DND-41 (cell line): ENCODE results near the gene RSF1.

ENCODE experiments used
- EZH2 ChIP-seq: IDR thresholded peaks from 3 replicates; pipeline ENCODE4 v1.6.1; 2012; ENCODE audit warnings: borderline replicate concordance, low read depth, mild to moderate bottlenecking, moderate library complexity, low read length, inconsistent platforms; ENCODE audit not compliant: severe bottlenecking
- TF ChIP-seq, protein P1 (sequence below): IDR thresholded peaks from 2 replicates; pipeline ENCODE4 v1.5.1; 2012; ENCODE audit warnings: borderline replicate concordance, low read length, moderate library complexity, mild to moderate bottlenecking; ENCODE audit not compliant: poor library complexity, severe bottlenecking; ENCODE audit errors: extremely low read depth

- TF ChIP-seq, protein P1, sequence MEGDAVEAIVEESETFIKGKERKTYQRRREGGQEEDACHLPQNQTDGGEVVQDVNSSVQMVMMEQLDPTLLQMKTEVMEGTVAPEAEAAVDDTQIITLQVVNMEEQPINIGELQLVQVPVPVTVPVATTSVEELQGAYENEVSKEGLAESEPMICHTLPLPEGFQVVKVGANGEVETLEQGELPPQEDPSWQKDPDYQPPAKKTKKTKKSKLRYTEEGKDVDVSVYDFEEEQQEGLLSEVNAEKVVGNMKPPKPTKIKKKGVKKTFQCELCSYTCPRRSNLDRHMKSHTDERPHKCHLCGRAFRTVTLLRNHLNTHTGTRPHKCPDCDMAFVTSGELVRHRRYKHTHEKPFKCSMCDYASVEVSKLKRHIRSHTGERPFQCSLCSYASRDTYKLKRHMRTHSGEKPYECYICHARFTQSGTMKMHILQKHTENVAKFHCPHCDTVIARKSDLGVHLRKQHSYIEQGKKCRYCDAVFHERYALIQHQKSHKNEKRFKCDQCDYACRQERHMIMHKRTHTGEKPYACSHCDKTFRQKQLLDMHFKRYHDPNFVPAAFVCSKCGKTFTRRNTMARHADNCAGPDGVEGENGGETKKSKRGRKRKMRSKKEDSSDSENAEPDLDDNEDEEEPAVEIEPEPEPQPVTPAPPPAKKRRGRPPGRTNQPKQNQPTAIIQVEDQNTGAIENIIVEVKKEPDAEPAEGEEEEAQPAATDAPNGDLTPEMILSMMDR = no peak
- TF ChIP-seq EZH2 = no peak
Observed at GRCh38 chr11:77806993-77807392, 13.5 kb downstream of the RSF1 start.
